Activated T-cell treated with anti-CD3 and anti-CD28 coated beads for 24 hours (primary cell): ENCODE data around the gene SLC25A48.

Experiments used
- DNase-seq: peaks from one replicate; pipeline ENCODE4 v3.0.0-alpha.2; 2020; ENCODE audit warnings: low read depth

Gene SLC25A48

DNA sequence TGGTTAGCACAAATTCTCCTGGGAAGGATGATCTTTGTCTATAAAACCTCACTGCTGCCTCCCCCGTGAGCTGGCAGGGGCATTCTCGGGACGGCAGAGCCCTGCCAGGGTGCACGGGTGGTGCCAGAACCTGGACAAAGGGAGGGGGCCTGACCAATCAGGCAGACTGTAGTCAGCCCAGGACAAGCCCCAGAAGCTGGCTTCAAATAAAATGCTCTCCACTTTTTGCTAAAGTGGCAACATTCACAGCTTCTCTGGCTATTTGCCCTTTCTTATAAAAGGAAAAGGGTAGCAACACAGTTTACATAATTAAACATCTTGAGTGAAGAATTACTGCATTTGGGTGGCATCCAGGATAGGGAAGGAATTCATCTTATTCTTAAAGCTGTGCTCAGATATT is 46.8 kb downstream of the SLC25A48 start:
- DNase-seq = no peak

DNA sequence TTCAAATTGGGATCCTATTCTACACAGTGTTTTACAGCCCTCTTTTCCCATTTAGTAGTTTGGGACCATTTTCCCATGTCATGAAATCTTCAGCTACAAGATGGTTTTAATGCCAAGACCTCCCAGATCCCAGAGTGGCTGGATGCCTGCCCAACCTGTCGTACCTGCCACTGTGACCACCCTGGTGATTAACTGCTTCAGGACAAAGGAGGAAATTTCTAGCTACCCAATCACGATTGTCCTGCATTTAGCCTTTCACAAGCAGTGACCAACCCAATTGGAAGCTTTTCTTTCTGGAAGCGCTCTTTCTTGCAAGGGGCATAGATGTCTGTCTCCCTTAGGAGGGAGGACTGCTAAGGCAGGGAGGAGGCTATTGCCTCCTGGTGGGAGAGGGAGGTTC is 47.4 kb downstream of the SLC25A48 start:
- DNase-seq = no peak

DNA sequence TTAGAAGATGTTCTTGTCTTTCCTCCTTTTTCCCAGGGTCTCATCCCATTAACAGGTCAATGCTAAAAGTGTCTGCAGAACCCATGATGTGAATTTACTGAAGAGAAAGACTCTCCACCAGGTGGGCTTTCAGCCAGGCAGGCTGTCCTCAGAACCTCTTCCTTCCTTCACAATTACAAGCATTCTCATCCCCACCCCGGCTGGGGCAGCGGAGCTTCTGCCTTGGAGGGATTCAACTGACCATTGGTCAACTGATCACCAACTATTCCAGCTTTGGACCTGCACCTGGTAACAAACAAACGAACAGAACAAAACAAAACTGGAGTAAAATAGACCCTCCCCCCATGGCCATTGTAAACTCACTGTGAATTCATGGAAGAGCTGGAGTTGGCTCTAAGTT is 48.6 kb downstream of the SLC25A48 start:
- no peak for DNase-seq

DNA sequence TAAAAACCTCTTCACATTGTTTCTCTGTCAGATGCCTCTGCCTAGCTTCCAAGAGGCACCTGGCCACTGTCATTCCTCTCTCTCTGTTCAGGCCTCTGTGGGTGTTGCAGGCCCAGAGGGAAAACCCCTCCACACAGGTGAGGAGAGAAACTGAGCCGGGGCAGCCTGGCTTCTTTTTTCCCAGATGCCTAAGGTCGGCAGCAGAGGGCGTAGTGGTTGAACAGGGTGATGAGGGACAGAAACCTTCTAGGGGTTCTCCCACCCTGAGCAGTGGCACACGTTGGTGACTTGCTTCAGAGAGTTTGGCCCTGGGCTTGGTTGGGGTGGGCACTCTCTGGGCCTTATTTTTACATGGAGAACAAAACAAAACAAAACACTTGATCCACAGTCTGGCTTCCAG is 49.0 kb downstream of the SLC25A48 start:
- no peak for DNase-seq

DNA sequence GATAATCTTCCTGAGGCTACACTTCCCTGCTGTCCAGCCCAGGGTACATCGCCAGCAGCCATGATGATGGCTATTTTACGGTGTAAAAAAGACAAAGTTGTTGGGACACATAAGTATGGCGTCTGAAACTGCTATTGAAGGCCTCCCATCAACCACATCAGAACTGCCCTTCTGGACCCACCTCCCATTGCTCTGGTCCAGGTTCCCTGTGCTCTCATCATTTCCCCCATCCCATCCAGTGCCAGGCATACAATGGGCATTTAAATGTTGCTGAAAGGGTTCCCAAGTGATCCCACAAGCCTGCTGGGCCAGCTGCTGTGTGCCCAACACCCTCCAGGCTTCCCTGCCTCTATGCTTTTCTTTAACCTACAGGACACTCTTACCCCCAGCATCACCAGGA is 50.6 kb downstream of the SLC25A48 start:
- no peak for DNase-seq

DNA sequence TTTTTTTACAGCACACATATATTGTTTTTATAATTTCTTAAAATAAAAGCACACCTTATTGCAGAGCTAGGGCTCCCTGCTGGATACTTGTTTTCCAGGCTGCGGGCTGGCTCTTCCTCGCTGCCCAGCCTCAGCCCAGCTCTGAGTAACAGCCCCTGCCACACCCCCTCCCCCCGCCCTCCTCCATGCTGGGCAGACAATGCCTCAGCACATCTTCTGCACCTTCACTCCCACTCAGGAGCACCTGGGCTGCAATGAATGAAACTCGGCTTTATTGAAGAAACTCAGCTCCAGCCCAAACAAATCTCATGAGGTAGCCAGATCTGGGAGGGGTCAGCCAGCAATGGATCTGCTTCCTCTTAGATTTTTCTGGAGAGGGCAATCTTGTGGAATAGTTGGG is 51.7 kb downstream of the SLC25A48 start:
- DNase-seq = no peak

DNA sequence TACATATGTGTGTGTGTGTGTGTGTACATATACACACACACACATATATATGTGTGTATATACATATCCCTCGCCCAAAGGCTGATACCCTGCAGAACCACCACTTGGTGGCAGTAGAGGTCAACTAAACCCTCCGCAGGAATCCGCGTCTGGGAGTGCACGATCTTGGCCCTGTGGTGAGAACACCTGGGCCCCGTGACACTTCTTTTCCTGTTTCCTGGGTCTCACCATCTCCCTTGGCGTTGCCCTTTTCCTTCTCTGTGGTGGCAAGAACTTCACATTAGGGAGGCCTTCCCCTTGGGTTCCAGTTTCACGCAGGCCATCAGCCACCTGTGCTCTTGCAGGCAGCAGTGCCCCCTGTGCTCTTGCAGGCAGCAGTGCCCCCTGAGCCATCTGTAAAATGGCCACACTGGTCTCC is 53.0 kb downstream of the SLC25A48 start:
- peak; percentile 57 for DNase-seq

DNA sequence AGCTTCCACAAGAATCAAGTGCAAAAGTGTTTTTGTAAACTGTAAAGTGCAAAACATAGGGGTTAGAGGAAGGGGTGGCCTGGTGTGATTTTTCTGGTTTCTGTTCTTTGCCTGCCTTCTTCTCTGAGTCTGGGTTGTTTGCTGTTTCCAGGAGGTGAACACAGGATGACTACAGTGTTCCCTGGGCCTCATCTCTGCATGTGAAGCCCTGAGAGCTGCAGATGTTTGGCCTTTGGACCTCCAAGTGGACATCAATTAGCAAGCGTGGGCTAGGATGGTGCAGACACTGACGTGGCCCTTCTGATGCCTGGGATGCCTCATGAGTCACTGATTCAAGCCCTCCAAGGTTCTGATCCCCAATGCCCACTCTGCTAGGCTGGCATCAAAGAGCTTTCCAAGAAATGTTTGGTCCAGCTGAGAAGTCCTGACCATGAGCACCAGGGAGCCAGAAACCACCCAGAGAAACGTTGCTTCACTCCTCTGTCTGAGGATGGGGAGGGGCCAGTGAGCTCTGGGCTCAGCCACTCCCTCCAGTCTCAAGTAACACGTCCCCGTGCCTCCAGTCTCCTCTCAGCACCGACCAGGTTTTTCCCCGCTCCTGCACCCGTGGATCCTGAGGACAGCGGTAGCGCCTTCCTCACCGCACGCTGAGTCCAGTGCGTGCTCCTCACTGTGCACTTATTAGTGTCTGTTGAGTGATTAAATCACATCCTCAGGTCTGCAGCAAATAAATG is 53.6 kb downstream of the SLC25A48 start:
- DNase-seq = no peak

DNA sequence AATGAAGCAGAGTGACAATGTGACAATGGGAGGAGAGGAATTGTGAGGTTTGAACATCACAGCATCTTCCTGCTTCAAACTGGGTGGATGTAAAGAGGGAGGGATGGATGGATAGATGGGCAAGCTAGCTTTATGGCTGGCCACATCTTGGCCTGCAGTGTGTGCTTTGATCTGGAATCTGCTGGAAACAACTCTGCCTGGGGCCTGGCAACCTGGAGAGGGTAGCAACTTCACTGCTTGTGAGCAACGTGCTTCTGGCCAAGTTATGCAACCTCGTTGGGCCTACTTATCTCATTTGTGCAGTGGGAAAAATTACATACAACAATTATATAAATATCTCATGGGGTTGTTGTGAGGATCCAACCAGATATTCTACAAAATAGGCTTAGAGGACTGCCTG is 55.8 kb downstream of the SLC25A48 start:
- no peak for DNase-seq

DNA sequence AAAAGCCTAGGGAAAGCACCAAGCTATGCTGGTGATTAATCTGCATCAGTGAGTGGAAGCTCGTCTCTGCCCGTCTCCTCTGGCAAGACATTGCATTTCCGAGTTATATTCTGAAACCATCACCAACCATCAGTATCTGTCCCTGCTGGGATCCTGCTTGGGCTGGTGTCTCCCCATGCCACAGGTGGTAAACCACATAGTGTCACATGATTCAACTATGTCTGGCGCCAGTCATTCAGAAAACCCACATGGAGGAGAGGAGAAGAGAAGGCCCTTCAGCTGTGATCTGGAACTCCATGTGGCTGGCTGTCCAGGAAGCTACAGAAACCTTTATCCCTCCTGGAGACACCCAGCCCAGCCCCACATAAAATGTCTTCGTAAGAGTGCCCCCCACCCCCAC is 56.4 kb downstream of the SLC25A48 start:
- peak; percentile 25 for DNase-seq

DNA sequence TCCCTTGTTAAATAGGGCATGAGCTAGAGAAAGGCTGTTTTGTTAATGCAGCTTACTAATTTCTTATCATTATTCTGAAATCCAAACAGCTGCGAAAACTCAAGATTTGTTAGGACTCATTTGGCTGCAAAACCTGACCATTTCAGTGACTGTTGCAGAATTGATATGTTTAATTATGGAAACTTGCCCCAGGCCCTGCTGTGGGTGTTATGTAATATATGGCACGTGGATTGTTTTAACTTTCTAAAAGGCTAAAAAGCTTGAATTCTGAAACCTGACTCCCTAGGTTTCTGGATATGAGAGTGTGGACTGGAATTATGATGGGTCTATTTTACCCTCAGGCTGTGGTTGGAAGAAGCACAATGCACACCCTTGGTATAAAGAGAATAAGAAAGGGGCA is 56.8 kb downstream of the SLC25A48 start:
- no peak for DNase-seq

DNA sequence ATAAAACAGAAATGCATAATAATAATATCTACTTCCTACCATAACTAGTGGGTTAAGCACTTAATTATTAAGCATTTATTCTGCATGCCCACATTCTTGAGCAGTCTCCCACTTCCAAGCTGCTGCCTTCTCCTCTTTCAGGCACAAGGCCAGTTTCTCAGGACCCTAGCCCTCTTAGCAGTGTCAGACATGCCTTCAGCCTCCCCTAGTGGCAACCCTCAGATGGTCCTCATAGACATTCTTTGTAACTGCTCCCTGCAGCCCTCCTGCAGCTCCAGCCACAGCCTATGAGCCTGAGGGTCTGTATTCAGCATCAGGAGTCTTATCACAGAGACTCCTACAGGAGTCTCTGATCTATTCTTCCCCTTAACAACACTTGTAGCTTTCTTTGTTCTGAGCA is 57.3 kb downstream of the SLC25A48 start:
- no peak for DNase-seq

DNA sequence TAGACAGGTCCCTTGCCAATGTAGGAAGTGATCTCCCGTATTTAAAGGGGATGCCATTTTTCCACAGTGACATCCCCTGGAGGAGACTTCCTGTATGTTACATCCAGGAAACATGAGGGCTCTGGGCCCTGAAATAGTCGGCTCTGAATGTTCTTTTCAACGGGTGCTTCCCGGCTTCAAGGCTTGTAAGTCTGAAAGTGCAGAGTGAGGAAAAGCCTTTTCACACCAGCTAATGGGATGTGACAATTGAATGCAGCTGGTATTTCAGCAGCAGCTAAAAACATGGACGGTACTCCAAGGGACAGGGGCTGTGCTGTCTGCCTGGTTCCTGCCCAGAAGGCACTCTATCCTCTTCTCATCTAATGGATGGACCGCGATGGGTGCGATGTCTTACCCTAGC is 59.8 kb downstream of the SLC25A48 start:
- no peak for DNase-seq

DNA sequence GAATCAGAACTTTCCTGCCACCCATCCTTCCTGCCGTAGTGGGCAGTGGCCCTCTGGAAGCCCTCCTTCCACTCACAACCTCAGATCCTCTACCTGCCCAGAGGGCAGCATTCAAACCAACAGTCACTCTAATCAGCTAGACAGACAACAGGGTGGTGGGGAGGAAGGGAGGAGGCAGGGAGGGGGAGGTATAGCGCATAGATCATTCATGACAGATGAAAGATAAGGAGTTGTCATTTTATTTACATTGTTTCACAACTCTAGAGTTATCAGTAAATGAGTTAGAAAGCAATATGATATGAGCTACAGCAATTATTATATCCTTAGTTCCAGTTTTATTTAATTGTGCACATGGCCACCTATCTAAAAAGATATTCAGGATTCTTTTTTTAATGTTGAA is 60.3 kb downstream of the SLC25A48 start:
- no peak for DNase-seq

DNA sequence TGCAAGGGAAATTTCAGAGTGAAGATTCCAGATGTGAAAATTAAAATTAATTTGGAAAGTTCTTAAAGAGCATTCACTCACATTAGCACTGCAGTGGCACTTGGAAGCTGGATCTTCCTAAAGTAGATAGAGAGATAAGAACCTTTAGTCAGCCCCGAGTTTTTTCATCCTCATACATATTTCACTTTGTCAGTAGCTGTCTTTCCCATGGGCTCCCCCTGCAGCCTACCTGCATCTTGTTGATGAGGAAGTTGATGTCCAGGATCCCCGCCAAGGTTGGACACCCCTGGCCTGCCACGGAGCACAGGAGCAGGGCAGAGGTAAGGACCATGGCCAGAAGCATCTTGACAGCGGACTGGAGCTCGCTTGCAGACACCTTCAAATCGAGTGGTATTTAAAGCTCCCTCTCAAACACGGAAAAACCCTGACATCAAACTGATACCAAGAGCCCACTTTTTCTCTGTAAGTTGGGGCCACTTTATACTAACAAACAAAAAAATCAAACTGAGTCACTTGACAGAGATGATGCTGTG is 61.1 kb downstream of the SLC25A48 start, which contains the start of gene IL9:
Gene IL9 (minus strand): TSS at position 368 of the 533 bp plus-strand sequence. CDS start 25 bp downstream, at position 343.
- no peak for DNase-seq

DNA sequence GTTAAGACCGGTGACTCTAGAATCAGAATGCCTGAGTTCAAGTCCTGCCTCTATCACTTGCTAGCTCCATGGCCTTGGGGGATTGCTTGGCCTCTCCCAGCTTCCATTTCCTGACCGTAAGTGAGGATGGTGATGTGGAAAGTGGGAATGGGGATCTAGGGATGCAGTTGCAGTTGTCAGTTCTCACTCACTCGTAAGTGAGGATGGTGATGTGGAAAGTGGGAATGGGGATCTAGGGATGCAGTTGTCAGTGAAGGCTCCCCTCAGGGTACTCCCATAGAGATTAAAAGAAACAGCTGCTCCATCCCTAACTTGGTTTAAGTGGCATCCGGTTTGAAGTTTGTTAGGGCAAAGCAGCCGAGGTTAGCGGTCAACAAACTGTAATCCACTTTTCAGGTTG is 64.2 kb downstream of the SLC25A48 start:
- no peak for DNase-seq

DNA sequence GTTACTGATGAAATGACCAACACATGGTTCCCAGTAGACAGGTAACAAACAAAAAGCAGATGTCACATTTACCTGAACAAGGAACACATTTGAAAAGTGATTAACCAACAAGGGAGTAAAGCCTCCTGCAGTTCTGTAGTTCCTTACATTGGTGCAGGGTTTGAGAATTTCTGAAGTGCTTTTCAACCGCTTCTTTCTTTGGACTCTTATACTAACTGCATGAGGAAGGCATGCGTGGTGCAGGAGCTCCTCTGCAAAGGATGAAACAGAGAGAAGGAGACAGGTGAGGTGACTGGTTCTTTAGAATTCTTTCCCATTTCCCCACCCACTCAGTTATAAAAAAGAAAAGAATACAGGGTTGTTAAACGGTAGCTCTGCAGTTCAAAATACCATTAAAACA is 65.8 kb downstream of the SLC25A48 start:
- DNase-seq = no peak

DNA sequence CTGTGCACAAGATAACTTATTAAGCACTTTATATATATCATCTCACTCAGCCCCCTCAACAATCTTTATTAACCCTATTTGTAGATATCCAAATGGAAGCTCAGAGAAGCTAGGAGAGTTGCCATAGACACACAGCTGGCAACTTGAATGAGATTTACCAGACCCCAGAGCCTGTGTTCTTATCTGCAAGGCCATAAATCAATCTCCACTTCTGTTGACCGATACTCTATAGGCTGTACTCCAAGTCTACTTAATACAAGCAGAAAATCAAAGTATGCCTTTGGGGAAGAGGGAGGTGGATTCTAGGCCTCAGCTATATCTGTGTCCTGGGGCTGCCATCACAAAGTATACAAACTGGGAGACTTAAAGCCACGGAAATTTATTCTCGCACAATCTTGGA is 67.2 kb downstream of the SLC25A48 start:
- no peak for DNase-seq

DNA sequence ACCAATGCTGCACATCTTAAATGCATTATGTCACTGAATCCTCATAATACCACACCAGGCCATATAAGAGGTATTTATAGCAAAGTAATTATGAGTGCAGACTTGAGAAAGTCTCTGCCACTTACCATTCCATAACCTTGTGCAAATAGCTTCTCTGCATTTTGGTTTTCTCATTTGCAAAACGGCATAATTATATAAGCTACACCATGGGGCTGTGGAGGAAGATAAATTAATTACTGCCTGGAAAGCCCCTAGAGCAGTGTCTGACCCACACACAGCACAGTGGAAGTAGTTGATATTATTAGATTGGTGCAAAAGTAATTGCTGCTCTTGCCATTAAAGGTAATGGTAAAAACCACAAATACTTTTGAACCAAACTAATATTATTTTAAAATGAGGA is 70.7 kb downstream of the SLC25A48 start:
- DNase-seq = no peak

DNA sequence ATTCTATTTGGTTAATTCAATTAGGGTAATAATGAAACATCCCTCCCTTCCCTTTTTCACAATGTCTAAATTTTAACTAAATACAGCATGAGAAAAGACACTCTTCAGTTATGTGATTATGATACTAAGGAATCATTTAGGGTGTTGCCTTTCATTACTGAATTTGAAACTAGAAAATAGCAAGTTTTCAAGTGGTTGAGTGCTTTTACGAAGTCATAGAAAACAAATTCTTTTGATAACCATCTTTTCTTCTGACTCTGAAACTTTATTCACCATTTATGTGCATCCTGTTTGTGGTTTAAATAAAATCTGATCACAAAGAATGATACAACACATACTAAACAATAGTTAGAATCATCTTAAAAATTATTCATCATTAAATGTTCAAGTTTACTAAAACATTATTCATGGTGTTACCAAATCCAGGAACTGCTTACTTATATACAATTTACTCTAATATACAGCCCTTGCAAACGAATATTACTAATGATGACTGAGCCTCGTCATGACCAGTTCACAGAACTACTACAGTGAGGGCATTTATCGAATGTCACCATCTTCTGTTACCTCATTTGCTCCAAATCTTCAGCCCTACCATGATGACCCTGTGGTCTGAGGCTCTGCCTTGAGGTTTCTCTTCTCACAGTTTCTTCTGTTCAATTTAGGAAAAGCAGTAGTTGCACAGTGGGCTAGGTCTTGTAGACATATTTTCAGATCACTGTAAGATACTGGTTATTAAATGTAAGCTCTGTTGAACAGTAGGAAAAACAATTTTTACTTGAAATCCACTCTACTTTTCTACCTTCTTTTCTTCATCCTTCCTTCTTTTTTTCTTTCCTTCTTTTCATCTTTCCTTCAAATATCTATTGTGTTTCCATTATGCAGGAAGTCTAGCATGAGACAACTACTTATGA is 79.5 kb downstream of the SLC25A48 start:
- DNase-seq = no peak

DNA sequence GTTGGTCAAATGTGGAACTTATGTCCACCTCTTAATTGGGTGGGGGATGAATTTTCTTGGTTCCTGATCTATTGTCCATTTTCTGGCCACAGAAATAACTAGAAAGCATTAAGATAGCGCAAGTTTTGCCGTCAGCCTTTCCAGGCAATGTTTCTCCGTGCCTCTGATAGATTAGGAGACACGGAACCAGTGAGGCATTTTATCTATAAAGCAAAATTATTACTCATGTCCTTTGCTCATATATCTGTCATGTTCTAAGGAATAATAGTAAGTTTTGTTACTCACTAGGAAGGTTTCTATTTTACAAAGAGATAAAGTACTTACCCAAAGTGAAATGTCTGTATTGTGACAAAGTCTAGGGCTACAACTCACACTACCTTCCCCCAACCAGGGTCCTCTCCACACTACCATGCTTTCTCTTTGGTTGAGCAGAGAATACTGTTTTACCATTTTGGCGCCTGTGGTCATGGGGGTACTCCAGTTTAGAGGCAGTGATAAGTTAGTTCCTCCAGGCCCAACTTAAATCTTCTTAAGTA is 81.1 kb downstream of the SLC25A48 start:
- no peak for DNase-seq

DNA sequence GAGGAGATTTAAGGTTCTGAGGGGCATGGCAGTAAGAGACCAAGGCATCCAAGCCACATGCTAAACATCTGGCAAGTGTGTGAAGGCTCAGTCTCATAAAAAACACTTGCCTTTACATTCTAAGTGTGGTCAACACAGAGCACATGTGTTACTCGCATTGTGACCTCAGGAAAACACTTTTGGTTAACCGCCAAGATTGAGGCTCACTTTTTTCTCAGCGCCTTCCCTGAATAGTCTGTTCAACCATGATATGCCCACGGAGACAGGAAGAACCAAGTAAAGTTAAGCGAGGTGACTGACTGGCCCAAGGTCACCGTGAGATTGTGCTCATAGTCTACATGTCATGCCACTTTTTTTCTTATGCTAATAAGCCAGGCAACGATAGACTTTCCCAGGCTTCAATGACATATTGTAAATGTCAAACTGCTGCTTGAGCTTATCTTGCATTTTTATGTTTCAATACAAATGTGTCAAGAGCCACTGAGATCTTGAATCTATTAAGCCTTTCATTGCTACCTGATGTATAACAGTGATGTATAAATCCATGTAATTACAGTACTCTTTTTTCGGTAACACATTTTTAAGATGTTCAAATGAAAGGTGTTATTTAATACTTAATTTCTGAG is 82.3 kb downstream of the SLC25A48 start:
- no peak for DNase-seq
